B cell (primary cell): ENCODE results near the gene WBP2. TPM values are rescaled to one million over a fixed set of nuclear protein-coding genes. Genes with fewer than 3 reads are reported as not detected.

Experiments
- ATAC-seq: fragments of 200-7000 bp; cut with Tn5 transposase; one replicate; pipeline ENCODE4 v1.10.0; 2021; ENCODE audit warnings: low read depth, mild to moderate bottlenecking, moderate number of reproducible peaks, moderate library complexity
- CTCF ChIA-PET: fragments of 350-600 bp; sonication (Branson Sonifier 250); formaldehyde crosslinking; loops from one replicate; lab custom pipeline; 2021; ENCODE audit warnings: antibody characterized with exemption, inconsistent platforms; lab: Charles Lee
- POLR2A ChIA-PET: fragments of 350-600 bp; sonication (Branson Sonifier 250); formaldehyde crosslinking; loops from one replicate; lab custom pipeline; 2021; ENCODE audit warnings: antibody characterized with exemption; lab: Charles Lee
- DNase-seq: peaks from one replicate; pipeline ENCODE4 v3.0.0; 2013
- H2AFZ ChIP-seq: 2 replicates; pipeline ENCODE4 v1.6.1; 2012; ENCODE audit warnings: mild to moderate bottlenecking, low read depth, low read length; ENCODE audit not compliant: insufficient read depth, poor library complexity, severe bottlenecking
- H3K27ac ChIP-seq, 2 donors: 1 replicate in 1 of 2; 2 replicates in 1 of 2; pipeline ENCODE4 v1.5.1; 2012 to 2013; ENCODE audit warnings: low read length in 2 of 2, mild to moderate bottlenecking in 2 of 2, moderate library complexity in 1 of 2
- H3K27me3 ChIP-seq, 4 experiments: fragments of 200-600 bp in 1 of 4; sonication (generic) in 1 of 4; replicated peaks in 1 of 4; 1 replicate in 2 of 4; 2 replicates in 2 of 4; pipeline versions ENCODE4 v1.6.1 to v1.7.0; 2013 to 2016; ENCODE audit warnings: low read length in 3 of 4, mild to moderate bottlenecking in 2 of 4, mixed read lengths in 1 of 4, moderate library complexity in 1 of 4; ENCODE audit not compliant: insufficient read depth in 4 of 4, control insufficient read depth in 3 of 4; ENCODE audit errors: control extremely low read depth in 1 of 4
- H3K36me3 ChIP-seq, 2 experiments: replicated peaks in 1 of 2; 1 replicate in 1 of 2; 2 replicates in 1 of 2; pipeline versions ENCODE4 v1.6.1 to v1.7.1; 2013; ENCODE audit warnings: low read length in 1 of 2; ENCODE audit not compliant: insufficient read depth in 2 of 2, control insufficient read depth in 1 of 2; ENCODE audit errors: control extremely low read depth in 1 of 2, extremely low read depth in 1 of 2
- H3K4me1 ChIP-seq, 2 donors: fragments of 200-600 bp in 1 of 2; sonication (generic) in 1 of 2; 1 replicate in 1 of 2; 2 replicates in 1 of 2; pipeline versions ENCODE4 v1.5.1 to v1.6.1; 2013 to 2017; ENCODE audit warnings: low read length in 2 of 2; ENCODE audit not compliant: control insufficient read depth in 2 of 2, insufficient read depth in 2 of 2
- H3K4me2 ChIP-seq: replicated peaks from 2 replicates; pipeline ENCODE3; 2012; ENCODE audit warnings: mild to moderate bottlenecking, low read depth, low read length; ENCODE audit not compliant: poor library complexity, severe bottlenecking
- H3K4me3 ChIP-seq, 5 experiments: fragments of 200-600 bp in 1 of 5; sonication (generic) in 1 of 5; 1 replicate in 3 of 5; 2 replicates in 2 of 5; pipeline versions ENCODE4 v1.5.1 to v1.7.0; 2011 to 2016; ENCODE audit warnings: low read length in 4 of 5, mild to moderate bottlenecking in 4 of 5, low read depth in 2 of 5, control low read depth in 1 of 5, moderate library complexity in 1 of 5; ENCODE audit not compliant: insufficient read depth in 1 of 5; ENCODE audit errors: control extremely low read depth in 1 of 5, extremely low read depth in 1 of 5
- H3K79me2 ChIP-seq: fragments of 200-600 bp; sonication (generic); one replicate; pipeline ENCODE4 v1.6.0; 2016; ENCODE audit warnings: low read length; ENCODE audit not compliant: control insufficient read depth, insufficient read depth
- H3K9ac ChIP-seq: fragments of 200-600 bp; sonication (generic); 2 replicates; pipeline ENCODE4 v1.6.1; 2017; ENCODE audit warnings: mild to moderate bottlenecking, low read length, moderate library complexity
- H3K9me3 ChIP-seq, 3 donors: one replicate each; pipeline versions ENCODE4 v1.6.1 to v1.7.1; 2013; ENCODE audit warnings: low read length in 2 of 3; ENCODE audit not compliant: control insufficient read depth in 2 of 3, insufficient read depth in 1 of 3; ENCODE audit errors: control extremely low read depth in 1 of 3
- H4K20me1 ChIP-seq: 2 replicates; pipeline ENCODE4 v1.6.0; 2012; ENCODE audit warnings: mild to moderate bottlenecking, low read length; ENCODE audit not compliant: insufficient read depth, control insufficient read depth, poor library complexity, severe bottlenecking
- H3K27ac Mint-ChIP-seq: one replicate; pipeline ENCODE4 v1.8.0; 2021; ENCODE audit warnings: mixed read lengths
- H3K27me3 Mint-ChIP-seq: one replicate; pipeline ENCODE4 v1.8.0; 2021; ENCODE audit warnings: mixed read lengths
- H3K4me1 Mint-ChIP-seq: one replicate; pipeline ENCODE4 v1.8.0; 2021; ENCODE audit warnings: mixed read lengths
- H3K4me3 Mint-ChIP-seq: one replicate; pipeline ENCODE4 v1.8.0; 2021; ENCODE audit warnings: mixed read lengths
- H3K9me3 Mint-ChIP-seq: one replicate; pipeline ENCODE4 v1.8.0; 2022; ENCODE audit warnings: mixed read lengths; ENCODE audit not compliant: insufficient read depth
- CTCF ChIP-seq: fragments of 200-600 bp; IDR thresholded peaks from one replicate; pipeline ENCODE4 v1.8.0; 2022; ENCODE audit warnings: antibody characterized with exemption, mild to moderate bottlenecking
- EZH2 ChIP-seq: IDR thresholded peaks from 2 replicates; pipeline ENCODE4 v1.6.1; 2012; ENCODE audit warnings: borderline replicate concordance, low read depth, mild to moderate bottlenecking, moderate library complexity, low read length; ENCODE audit not compliant: insufficient read depth, poor library complexity, severe bottlenecking
- WGBS: methylation state at CpG from one replicate; pipeline ENCODE4 v1.1.5; 2013; ENCODE audit warnings: missing lambda C conversion rate; ENCODE audit not compliant: insufficient coverage; 5-methylcytosine and 5-hydroxymethylcytosine counted together
- intact Hi-C: fragments of 100-400 bp; cut with micrococcal nuclease; formaldehyde crosslinking; loops from one replicate; pipeline ENCODE4 v1.10.0; 2022
- polyA plus RNA-seq: library from polyadenylated mRNA; depleted of rRNA; stranded (reverse); fragments of >200 nt; gene quantifications from 2 replicates; pipeline ENCODE4 v1.2.3, GENCODE V29; 2012
- total RNA-seq, 2 donors: library from RNA; stranded (reverse); fragments of 120-200 nt in 1 of 2; gene quantifications; 1 replicate in 1 of 2; 2 replicates in 1 of 2; pipeline versions ENCODE4 v1.2.3 to v1.2.4, GENCODE V29; 2013 to 2022

Gene WBP2
- total and polyA plus RNA-seq, 2 donors (not counting 1 experiment from before 2014, with no cell fraction given) = 88.6 to 140 TPM

GRCh38 chr17:75849279-75849646, 5.9 kb downstream of the WBP2 start:
- H3K9me3 Mint-ChIP-seq = no peaks in the 10 kb centered on the region
- over 99% methylated on average over 11 of the region's 11 CpGs for WGBS
- peaks cover 18% of the 10 kb centered on the region for H4K20me1 ChIP-seq
- peaks cover 15 to 37% of the 10 kb centered on the region in 2 donors for H3K4me1 ChIP-seq
- TF ChIP-seq EZH2 (no peak), CTCF (no peak)
- H3K4me3 ChIP-seq = no peak overlapping the region
- ChIA-PET POLR2A (interaction anchor here (1.2 kb wide), 1 partner anchor 72 kb away, joined by 4 read pairs; no protein-coding TSS in a partner anchor), CTCF (interaction anchor here (0.5 to 7.2 kb wide), 8 partner anchors 11 to 175 kb away, joined by 3 to 50 read pairs (median 4); partner anchors contain the start of genes GALK1 and TRIM47)
- no peak overlapping the region for H3K27ac Mint-ChIP-seq
- ATAC-seq (no peak), DNase-seq (no peak)
- no peak overlapping the region for H3K9ac ChIP-seq
- H2AFZ ChIP-seq = no peak overlapping the region
- H3K27me3 Mint-ChIP-seq = no peaks in the 10 kb centered on the region
- no peaks in the 10 kb centered on the region for H3K27me3 ChIP-seq
- no peak overlapping the region for H3K4me3 Mint-ChIP-seq
- H3K79me2 ChIP-seq = peaks cover 51% of the 10 kb centered on the region
- H3K9me3 ChIP-seq = no peaks in the 10 kb centered on the region
- no peak overlapping the region for H3K27ac ChIP-seq
- H3K4me2 ChIP-seq = no peak overlapping the region
- intact Hi-C loops = loop anchor here (10.0 kb wide), 1 partner anchor 156 kb away; the partner anchor contains the start of gene CDK3
- H3K4me1 Mint-ChIP-seq = peaks cover 32% of the 10 kb centered on the region
- H3K36me3 ChIP-seq = peaks cover 7 to 62% of the 10 kb centered on the region in 2 experiments

GRCh38 chr17:75848523-75849278, 6.4 kb downstream of the WBP2 start:
- no peaks in the 10 kb centered on the region for H3K27me3 ChIP-seq
- Mint-ChIP-seq H3K27ac (peak overlapping the region; percentile 72), H3K27me3 (no peaks in the 10 kb centered on the region), H3K4me1 (peaks cover 32% of the 10 kb centered on the region), H3K9me3 (no peaks in the 10 kb centered on the region), H3K4me3 (no peak overlapping the region)
- H3K4me2 ChIP-seq = no peak overlapping the region
- intact Hi-C loops = loop anchor here (10.0 kb wide), 1 partner anchor 156 kb away; the partner anchor contains the start of gene CDK3
- H3K9ac ChIP-seq = no peak overlapping the region
- no peak overlapping the region for H3K27ac ChIP-seq
- no peak overlapping the region for H3K4me3 ChIP-seq
- ChIA-PET CTCF (interaction anchor here (0.7 to 7.2 kb wide), 13 partner anchors 9 to 153 kb away, joined by 3 to 50 read pairs (median 5); partner anchors contain the start of genes GALK1 and TRIM47), POLR2A (interaction anchor here (1.2 kb wide), 1 partner anchor 72 kb away, joined by 4 read pairs; no protein-coding TSS in a partner anchor)
- H3K36me3 ChIP-seq = peaks cover 7 to 62% of the 10 kb centered on the region in 2 experiments
- DNase-seq = peak; percentile 76
- peaks cover 11 to 37% of the 10 kb centered on the region in 2 donors for H3K4me1 ChIP-seq
- ATAC-seq = no peak
- peaks cover 51% of the 10 kb centered on the region for H3K79me2 ChIP-seq
- H4K20me1 ChIP-seq = peaks cover 18% of the 10 kb centered on the region
- TF ChIP-seq CTCF (peak; percentile 77), EZH2 (no peak)
- 56% methylated on average over 16 of the region's 16 CpGs for WGBS
- H2AFZ ChIP-seq = no peak overlapping the region
- H3K9me3 ChIP-seq = no peaks in the 10 kb centered on the region
